ENCODE results near the gene ACOD1.

DNA sequence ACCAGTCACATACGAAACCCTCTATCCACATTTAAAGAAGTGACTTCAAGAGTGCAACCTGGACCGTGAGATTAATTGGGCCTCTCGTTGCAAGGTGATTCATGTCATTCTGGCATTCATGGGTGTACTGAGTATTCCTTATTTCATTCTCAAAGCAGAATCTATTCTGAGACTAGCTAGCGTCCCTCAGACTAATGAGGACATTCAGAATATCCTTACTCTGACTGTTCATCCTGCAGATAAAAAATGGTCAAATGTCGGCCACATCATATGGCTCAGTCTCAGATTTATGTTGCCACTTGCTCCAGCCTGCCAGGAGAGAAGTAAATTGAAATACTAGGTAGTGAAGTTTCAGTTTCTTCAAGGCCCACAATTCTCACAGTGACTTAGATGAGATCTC lies 7.3 kb downstream of the ACOD1 start:
- TF ChIP-seq, protein P1, sequence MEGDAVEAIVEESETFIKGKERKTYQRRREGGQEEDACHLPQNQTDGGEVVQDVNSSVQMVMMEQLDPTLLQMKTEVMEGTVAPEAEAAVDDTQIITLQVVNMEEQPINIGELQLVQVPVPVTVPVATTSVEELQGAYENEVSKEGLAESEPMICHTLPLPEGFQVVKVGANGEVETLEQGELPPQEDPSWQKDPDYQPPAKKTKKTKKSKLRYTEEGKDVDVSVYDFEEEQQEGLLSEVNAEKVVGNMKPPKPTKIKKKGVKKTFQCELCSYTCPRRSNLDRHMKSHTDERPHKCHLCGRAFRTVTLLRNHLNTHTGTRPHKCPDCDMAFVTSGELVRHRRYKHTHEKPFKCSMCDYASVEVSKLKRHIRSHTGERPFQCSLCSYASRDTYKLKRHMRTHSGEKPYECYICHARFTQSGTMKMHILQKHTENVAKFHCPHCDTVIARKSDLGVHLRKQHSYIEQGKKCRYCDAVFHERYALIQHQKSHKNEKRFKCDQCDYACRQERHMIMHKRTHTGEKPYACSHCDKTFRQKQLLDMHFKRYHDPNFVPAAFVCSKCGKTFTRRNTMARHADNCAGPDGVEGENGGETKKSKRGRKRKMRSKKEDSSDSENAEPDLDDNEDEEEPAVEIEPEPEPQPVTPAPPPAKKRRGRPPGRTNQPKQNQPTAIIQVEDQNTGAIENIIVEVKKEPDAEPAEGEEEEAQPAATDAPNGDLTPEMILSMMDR (IDR thresholded peaks at IDR 0.05) = no peak
- TF ChIP-seq POLR2A (IDR thresholded peaks at IDR 0.05) = no peak
